ENCODE results near the gene ZKSCAN1.
A peak's percentile ranks its signal among the peaks of the same experiment; 100 is the strongest.

The ZKSCAN1 gene

DNA sequence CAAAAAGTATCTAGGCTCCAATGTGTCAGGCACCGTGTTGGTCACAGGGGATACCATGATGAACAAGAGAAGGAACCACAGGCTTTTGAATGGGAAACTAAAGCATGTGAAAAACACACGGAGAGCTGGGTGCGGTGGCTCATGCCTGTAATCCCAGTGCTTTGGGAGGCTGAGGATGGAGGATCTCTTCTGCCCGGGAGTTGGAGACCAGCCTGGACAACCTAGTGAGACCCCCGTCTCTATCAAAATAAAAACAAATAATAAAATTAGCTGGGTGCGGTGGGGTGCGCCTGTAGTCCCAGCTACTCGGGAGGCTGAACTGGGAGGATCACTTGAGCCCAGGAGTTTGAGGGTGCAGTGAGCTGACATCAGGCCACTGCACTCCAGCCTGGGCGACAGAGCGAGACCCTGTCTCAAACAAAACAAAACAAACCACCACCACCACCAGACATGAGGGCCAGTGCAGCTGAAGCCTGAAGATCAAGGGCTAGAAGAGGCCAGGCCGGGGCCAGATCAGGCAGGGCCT is 72.8 kb downstream of the ZKSCAN1 start:
- no peak for DNase-seq (ENCODE audit: low read depth)
- TF ChIP-seq CTCF (IDR thresholded peaks at IDR 0.05; ENCODE audit: insufficient read depth, low read depth, low read length, missing control alignments), result no peak
- peak overlapping the region; percentile 88 for H3K4me3 ChIP-seq (ENCODE audit: low read depth, low read length)

- DNase-seq (ENCODE audit: low read depth), result peak; percentile 90
- H3K4me3 ChIP-seq (ENCODE audit: low read depth, low read length), result peak within 1 kb of the TSS; percentile 88
- TF ChIP-seq CTCF (IDR thresholded peaks at IDR 0.05; ENCODE audit: insufficient read depth, low read depth, low read length, missing control alignments), result no peak
Measured at GRCh38 chr7:100088621-100089457, 73.4 kb downstream of the ZKSCAN1 start, which contains the start of gene COPS6. Gene COPS6, plus strand, starts transcription at chr7:100088969. Its CDS starts 22 bp downstream, at chr7:100088991.

- H3K4me3 ChIP-seq (ENCODE audit: low read depth, low read length), result peak overlapping the region; percentile 88
- no peak for DNase-seq (ENCODE audit: low read depth)
- TF ChIP-seq CTCF (IDR thresholded peaks at IDR 0.05; ENCODE audit: insufficient read depth, low read depth, low read length, missing control alignments), result no peak
Measured at GRCh38 chr7:100089458-100090196, 74.2 kb downstream of the ZKSCAN1 start.

GRCh38 chr7:100090527-100091410 is 75.4 kb downstream of the ZKSCAN1 start:
- DNase-seq (ENCODE audit: low read depth), result no peak
- TF ChIP-seq CTCF (IDR thresholded peaks at IDR 0.05; ENCODE audit: insufficient read depth, low read depth, low read length, missing control alignments), result no peak
- no peak overlapping the region for H3K4me3 ChIP-seq (ENCODE audit: low read depth, low read length)

Data from GM12865 (cell line).